Caco-2 (cell line): Measurements from ENCODE around the gene WDR11. TPM values are rescaled to one million over a fixed set of nuclear protein-coding genes. Genes with fewer than 3 reads are reported as not detected.
"Not testable (repeated sequence)": the region's sequence is repeated elsewhere in the genome, so short reads cannot be mapped to it uniquely, and the experiment has no call there.

Source experiments
- BruUV-seq: library from RNA; stranded (reverse); fragments of 400-500 nt; replicated peaks from 2 replicates; lab custom pipeline; 2021; lab: Mats Ljungman, UMichigan
- CTCF ChIA-PET: fragments of 300-600 bp; sonication (Branson Sonifier 250); formaldehyde crosslinking; loops from one replicate; lab custom pipeline; 2022; ENCODE audit warnings: antibody characterized with exemption; lab: Charles Lee
- POLR2A ChIA-PET: fragments of 300-600 bp; sonication (Branson Sonifier 250); formaldehyde crosslinking; loops from one replicate; lab custom pipeline; 2022; ENCODE audit warnings: antibody characterized with exemption; lab: Charles Lee
- DNase-seq, 2 experiments: peaks; one replicate each; pipeline versions ENCODE4 v3.0.0 to v3.0.0-alpha.2; 2020 to 2022
- H3K27me3 ChIP-seq: replicated peaks from 2 replicates; pipeline ENCODE4 v1.6.0; 2011; ENCODE audit warnings: low read length; ENCODE audit not compliant: control insufficient read depth, insufficient read depth
- H3K36me3 ChIP-seq: 2 replicates; pipeline ENCODE4 v1.5.1; 2011; ENCODE audit warnings: low read length; ENCODE audit not compliant: control insufficient read depth, insufficient read depth
- H3K4me1 ChIP-seq: fragments of 250-450 bp; sonication (Bioruptor Pico); 2 replicates; pipeline ENCODE4 v1.5.1; 2020; ENCODE audit warnings: mild to moderate bottlenecking
- H3K4me3 ChIP-seq: 2 replicates; pipeline ENCODE4 v1.5.1; 2011; ENCODE audit warnings: low read depth, mild to moderate bottlenecking, control low read depth, low read length
- H3K9me3 ChIP-seq: fragments of 250-450 bp; sonication (Bioruptor Pico); 2 replicates; pipeline ENCODE4 v1.5.1; 2020; ENCODE audit warnings: mild to moderate bottlenecking, moderate library complexity
- H3K27ac Mint-ChIP-seq: one replicate; pipeline ENCODE4 v1.8.0; 2022; ENCODE audit warnings: mixed read lengths; ENCODE audit not compliant: unreplicated experiment
- H3K27me3 Mint-ChIP-seq: one replicate; pipeline ENCODE4 v1.8.0; 2022; ENCODE audit warnings: mixed read lengths; ENCODE audit not compliant: insufficient read depth, unreplicated experiment
- H3K36me3 Mint-ChIP-seq: one replicate; pipeline ENCODE4 v1.8.0; 2022; ENCODE audit warnings: mild to moderate bottlenecking, mixed read lengths; ENCODE audit not compliant: insufficient read depth, unreplicated experiment
- H3K4me1 Mint-ChIP-seq: one replicate; pipeline ENCODE4 v1.8.0; 2022; ENCODE audit warnings: low read depth, mixed read lengths; ENCODE audit not compliant: unreplicated experiment
- H3K4me3 Mint-ChIP-seq: one replicate; pipeline ENCODE4 v1.8.0; 2022; ENCODE audit warnings: mild to moderate bottlenecking, moderate library complexity, mixed read lengths; ENCODE audit not compliant: unreplicated experiment
- H3K9me3 Mint-ChIP-seq: one replicate; pipeline ENCODE4 v1.8.0; 2022; ENCODE audit warnings: mixed read lengths; ENCODE audit not compliant: unreplicated experiment
- CTCF ChIP-seq, 2 experiments: fragments of 200-600 bp in 1 of 2; IDR thresholded peaks; 1 replicate in 1 of 2; 2 replicates in 1 of 2; pipeline versions ENCODE4 v1.5.1 to v1.8.0; 2011 to 2022; ENCODE audit warnings: antibody characterized with exemption in 1 of 2, control low read depth in 1 of 2, inconsistent platforms in 1 of 2, low read depth in 1 of 2, low read length in 1 of 2, mild to moderate bottlenecking in 1 of 2, moderate library complexity in 1 of 2; ENCODE audit not compliant: insufficient read depth in 1 of 2, severe bottlenecking in 1 of 2, unreplicated experiment in 1 of 2
- intact Hi-C: fragments of 100-400 bp; cut with micrococcal nuclease; formaldehyde crosslinking; loops from one replicate; pipeline ENCODE4 v1.10.0; 2022; ENCODE audit not compliant: unreplicated experiment
- total RNA-seq: library from RNA; stranded (reverse); gene quantifications from 2 replicates; pipeline ENCODE4 v1.2.3, GENCODE V29; 2022

Gene WDR11
- total RNA-seq, 1 experiment from 2014 or later: 59.2 TPM

- no peak for DNase-seq
- CTCF ChIA-PET: no interaction called here
- Histone ChIP-seq H3K9me3 (no peaks in the 10 kb centered on the region; the same call in 1 of the 2 replicates), H3K27me3 (no peaks in the 10 kb centered on the region), H3K4me1 (no peaks in the 10 kb centered on the region), H3K36me3 (peaks cover 5% of the 10 kb centered on the region), H3K4me3 (no peak overlapping the region)
- peaks cover 3% of the 10 kb centered on the region for H3K9me3 Mint-ChIP-seq
- no peak overlapping the region for H3K27ac Mint-ChIP-seq
- no TSS peak for BruUV-seq
- intact Hi-C loops: no loop called here
- no peak for TF ChIP-seq CTCF (IDR thresholded peaks at IDR 0.05; ENCODE audit: insufficient read depth in 1 of 2, low read depth in 1 of 2, low read length in 1 of 2, severe bottlenecking in 1 of 2, unreplicated experiment in 1 of 2)
- no peak overlapping the region for H3K4me3 Mint-ChIP-seq
- H3K4me1 Mint-ChIP-seq: no peaks in the 10 kb centered on the region
- POLR2A ChIA-PET: no interaction called here
- no peaks in the 10 kb centered on the region for H3K27me3 Mint-ChIP-seq
- H3K36me3 Mint-ChIP-seq: peaks cover 49% of the 10 kb centered on the region
Measured at GRCh38 chr10:120905268-120905667, 54.1 kb downstream of the WDR11 start.

GRCh38 chr10:120917521-120918250 is 66.5 kb downstream of the WDR11 start:
- no peaks in the 10 kb centered on the region for H3K4me1 ChIP-seq
- H3K36me3 ChIP-seq: no peaks in the 10 kb centered on the region
- BruUV-seq: no TSS peak
- TF ChIP-seq CTCF (IDR thresholded peaks at IDR 0.05; ENCODE audit: insufficient read depth in 1 of 2, low read depth in 1 of 2, low read length in 1 of 2, severe bottlenecking in 1 of 2, unreplicated experiment in 1 of 2): no peak
- H3K27ac Mint-ChIP-seq: no peak overlapping the region
- intact Hi-C loops: no loop called here
- no peak overlapping the region for H3K4me3 ChIP-seq
- POLR2A ChIA-PET: no interaction called here
- no peak for DNase-seq
- H3K9me3 ChIP-seq: no peaks in the 10 kb centered on the region
- CTCF ChIA-PET: no interaction called here
- no peak overlapping the region for H3K4me3 Mint-ChIP-seq
- H3K9me3 Mint-ChIP-seq: no peaks in the 10 kb centered on the region
- no peaks in the 10 kb centered on the region for H3K4me1 Mint-ChIP-seq
- H3K27me3 Mint-ChIP-seq: no peaks in the 10 kb centered on the region
- no peaks in the 10 kb centered on the region for H3K36me3 Mint-ChIP-seq
- H3K27me3 ChIP-seq: no peaks in the 10 kb centered on the region

GRCh38 chr10:120923886-120924285 is 72.7 kb downstream of the WDR11 start:
- H3K9me3 ChIP-seq, CTCF ChIA-PET, H3K4me1 ChIP-seq, H3K27ac Mint-ChIP-seq, H3K4me3 ChIP-seq, POLR2A ChIA-PET, H3K4me3 Mint-ChIP-seq, H3K27me3 ChIP-seq, H3K36me3 ChIP-seq, intact Hi-C loops, DNase-seq, H3K36me3 Mint-ChIP-seq, H3K4me1 Mint-ChIP-seq, H3K9me3 Mint-ChIP-seq, BruUV-seq, H3K27me3 Mint-ChIP-seq: not testable (repeated sequence)
